Measurements from ENCODE around the gene DTNA.

DTNA gene

GRCh38 chr18:34775461-34775860 is 65.4 kb downstream of the DTNA start:
- DNase-seq (ENCODE audit: low read depth), result no peak
- no peak overlapping the region for H3K4me3 ChIP-seq (ENCODE audit: low read depth, low read length)
- TF ChIP-seq, protein P1, sequence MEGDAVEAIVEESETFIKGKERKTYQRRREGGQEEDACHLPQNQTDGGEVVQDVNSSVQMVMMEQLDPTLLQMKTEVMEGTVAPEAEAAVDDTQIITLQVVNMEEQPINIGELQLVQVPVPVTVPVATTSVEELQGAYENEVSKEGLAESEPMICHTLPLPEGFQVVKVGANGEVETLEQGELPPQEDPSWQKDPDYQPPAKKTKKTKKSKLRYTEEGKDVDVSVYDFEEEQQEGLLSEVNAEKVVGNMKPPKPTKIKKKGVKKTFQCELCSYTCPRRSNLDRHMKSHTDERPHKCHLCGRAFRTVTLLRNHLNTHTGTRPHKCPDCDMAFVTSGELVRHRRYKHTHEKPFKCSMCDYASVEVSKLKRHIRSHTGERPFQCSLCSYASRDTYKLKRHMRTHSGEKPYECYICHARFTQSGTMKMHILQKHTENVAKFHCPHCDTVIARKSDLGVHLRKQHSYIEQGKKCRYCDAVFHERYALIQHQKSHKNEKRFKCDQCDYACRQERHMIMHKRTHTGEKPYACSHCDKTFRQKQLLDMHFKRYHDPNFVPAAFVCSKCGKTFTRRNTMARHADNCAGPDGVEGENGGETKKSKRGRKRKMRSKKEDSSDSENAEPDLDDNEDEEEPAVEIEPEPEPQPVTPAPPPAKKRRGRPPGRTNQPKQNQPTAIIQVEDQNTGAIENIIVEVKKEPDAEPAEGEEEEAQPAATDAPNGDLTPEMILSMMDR (IDR thresholded peaks at IDR 0.05; ENCODE audit: insufficient read depth, low read depth, low read length, missing control alignments), result no peak

- TF ChIP-seq, protein P1 (IDR thresholded peaks at IDR 0.05; ENCODE audit: insufficient read depth, low read depth, low read length, missing control alignments), result no peak
- H3K4me3 ChIP-seq (ENCODE audit: low read depth, low read length), result no peak overlapping the region
- no peak for DNase-seq (ENCODE audit: low read depth)
These were observed 69.0 kb downstream of the DTNA start for GRCh38 chr18:34779112-34779511.

GRCh38 chr18:34780856-34781255 is 70.8 kb downstream of the DTNA start:
- no peak for DNase-seq (ENCODE audit: low read depth)
- no peak overlapping the region for H3K4me3 ChIP-seq (ENCODE audit: low read depth, low read length)
- TF ChIP-seq, protein P1 (IDR thresholded peaks at IDR 0.05; ENCODE audit: insufficient read depth, low read depth, low read length, missing control alignments), result no peak

GRCh38 chr18:34783501-34783900 is 73.4 kb downstream of the DTNA start:
- TF ChIP-seq, protein P1 (IDR thresholded peaks at IDR 0.05; ENCODE audit: insufficient read depth, low read depth, low read length, missing control alignments), result no peak
- no peak overlapping the region for H3K4me3 ChIP-seq (ENCODE audit: low read depth, low read length)
- no peak for DNase-seq (ENCODE audit: low read depth)

DNA sequence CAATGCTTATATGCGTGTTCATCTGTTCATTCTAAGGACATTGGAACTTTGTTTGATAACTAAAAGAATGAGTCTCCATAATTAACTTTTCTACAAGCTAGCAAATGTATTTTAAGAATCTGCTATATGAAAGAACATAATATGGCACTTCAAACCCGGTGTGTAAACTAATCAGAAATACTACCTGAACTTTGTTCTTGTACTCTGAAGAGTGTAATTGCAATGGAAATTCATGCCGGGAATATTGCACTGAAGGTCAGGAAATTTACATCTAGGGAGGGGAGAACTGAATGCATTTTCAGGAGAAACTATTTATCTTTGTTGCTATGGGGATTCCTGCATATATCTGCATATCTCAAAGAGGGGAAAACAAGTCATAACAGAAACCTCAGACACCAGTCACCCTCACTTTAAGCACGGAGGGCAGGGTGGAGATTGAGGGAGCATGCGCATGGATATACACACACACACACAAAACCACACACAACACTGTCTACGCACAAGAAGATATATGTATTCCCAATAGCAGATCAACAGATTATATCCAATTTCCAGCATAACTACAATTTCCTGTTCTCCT is 76.2 kb downstream of the DTNA start:
- TF ChIP-seq, protein P1 (IDR thresholded peaks at IDR 0.05; ENCODE audit: insufficient read depth, low read depth, low read length, missing control alignments), result no peak
- no peak for DNase-seq (ENCODE audit: low read depth)
- H3K4me3 ChIP-seq (ENCODE audit: low read depth, low read length), result no peak overlapping the region

- TF ChIP-seq, protein P1 (IDR thresholded peaks at IDR 0.05; ENCODE audit: insufficient read depth, low read depth, low read length, missing control alignments), result peak; percentile 50
- peak; percentile 73 for DNase-seq (ENCODE audit: low read depth)
- no peak overlapping the region for H3K4me3 ChIP-seq (ENCODE audit: low read depth, low read length)
These were observed 77.9 kb downstream of the DTNA start for GRCh38 chr18:34787931-34788532.

Measured in GM12865 (cell line).